DND-41 (cell line): Measurements from ENCODE around the gene CSRP1.

Experiments used
- ATAC-seq: fragments of 200-7000 bp; cut with Tn5 transposase; 3 replicates; pipeline ENCODE4 v1.9.1; 2021; ENCODE audit warnings: low read depth; ENCODE audit not compliant: insufficient read depth
- DNase-seq: peaks from one replicate; pipeline ENCODE4 v3.0.0-alpha.2; 2020
- H2AFZ ChIP-seq: 2 replicates; pipeline ENCODE4 v1.6.0; 2012; ENCODE audit warnings: low read depth, low read length
- H3K27ac ChIP-seq: 2 replicates; pipeline ENCODE4 v1.5.1; 2012; ENCODE audit warnings: low read length, inconsistent platforms
- H3K27me3 ChIP-seq: fragments of 200-600 bp; sonication (generic); 2 replicates; pipeline ENCODE4 v1.6.0; 2012; ENCODE audit warnings: low read length, mild to moderate bottlenecking, inconsistent platforms; ENCODE audit not compliant: insufficient read depth, poor library complexity
- H3K36me3 ChIP-seq: 2 replicates; pipeline ENCODE4 v1.5.1; 2012; ENCODE audit warnings: low read length, inconsistent platforms; ENCODE audit not compliant: insufficient read depth
- H3K4me1 ChIP-seq: 2 replicates; pipeline ENCODE4 v1.5.1; 2012; ENCODE audit warnings: mild to moderate bottlenecking, low read length; ENCODE audit not compliant: insufficient read depth
- H3K4me2 ChIP-seq: 2 replicates; pipeline ENCODE4 v1.6.0; 2012; ENCODE audit warnings: mild to moderate bottlenecking, moderate library complexity, low read length, inconsistent platforms; ENCODE audit not compliant: insufficient read depth
- H3K4me3 ChIP-seq, 2 experiments: fragments of 200-600 bp in 1 of 2; shearing (Covaris generic) in 1 of 2; 2 replicates each; pipeline ENCODE4 v1.5.1; 2012 to 2016; ENCODE audit warnings: inconsistent platforms in 2 of 2, low read length in 2 of 2, mild to moderate bottlenecking in 2 of 2, low read depth in 1 of 2, moderate library complexity in 1 of 2
- H3K79me2 ChIP-seq: 2 replicates; pipeline ENCODE4 v1.6.0; 2012; ENCODE audit warnings: low read length, inconsistent platforms; ENCODE audit not compliant: insufficient read depth
- H3K9ac ChIP-seq: 2 replicates; pipeline ENCODE4 v1.6.0; 2012; ENCODE audit warnings: low read depth, mild to moderate bottlenecking, inconsistent platforms, low read length, moderate library complexity
- H3K9me3 ChIP-seq: 2 replicates; pipeline ENCODE4 v1.5.1; 2012; ENCODE audit warnings: low read length, moderate library complexity, mild to moderate bottlenecking, inconsistent platforms; ENCODE audit not compliant: insufficient read depth, severe bottlenecking
- H4K20me1 ChIP-seq: 2 replicates; pipeline ENCODE4 v1.6.0; 2012; ENCODE audit warnings: low read length; ENCODE audit not compliant: insufficient read depth
- CTCF ChIP-seq: IDR thresholded peaks from 2 replicates; pipeline ENCODE4 v1.5.1; 2012; ENCODE audit warnings: borderline replicate concordance, low read length, moderate library complexity, mild to moderate bottlenecking; ENCODE audit not compliant: poor library complexity, severe bottlenecking; ENCODE audit errors: extremely low read depth
- EZH2 ChIP-seq: IDR thresholded peaks from 3 replicates; pipeline ENCODE4 v1.6.1; 2012; ENCODE audit warnings: borderline replicate concordance, low read depth, mild to moderate bottlenecking, moderate library complexity, low read length, inconsistent platforms; ENCODE audit not compliant: severe bottlenecking

Gene CSRP1

GRCh38 chr1:201487742-201488141 lies 19.2 kb downstream of the CSRP1 start:
- ATAC-seq (no peak), DNase-seq (no peak)
- no peaks in the 10 kb centered on the region for H3K9me3 ChIP-seq
- H2AFZ ChIP-seq: no peak overlapping the region
- H3K36me3 ChIP-seq: peaks cover 70% of the 10 kb centered on the region
- H3K9ac ChIP-seq: no peak overlapping the region
- H3K4me1 ChIP-seq: no peaks in the 10 kb centered on the region
- H3K4me3 ChIP-seq: no peak overlapping the region
- H3K79me2 ChIP-seq: no peaks in the 10 kb centered on the region
- H4K20me1 ChIP-seq: peaks cover 3% of the 10 kb centered on the region; the same call in 1 of the 2 replicates
- TF ChIP-seq CTCF (no peak), EZH2 (no peak)
- H3K27ac ChIP-seq: no peak overlapping the region
- H3K4me2 ChIP-seq: no peak overlapping the region
- no peaks in the 10 kb centered on the region for H3K27me3 ChIP-seq

- TF ChIP-seq CTCF (no peak), EZH2 (no peak)
- Histone ChIP-seq H3K36me3 (peaks cover 72% of the 10 kb centered on the region), H3K4me2 (no peak overlapping the region), H3K9ac (no peak overlapping the region), H3K4me3 (no peak overlapping the region), H3K27ac (no peak overlapping the region), H3K4me1 (no peaks in the 10 kb centered on the region), H3K27me3 (no peaks in the 10 kb centered on the region), H2AFZ (no peak overlapping the region), H4K20me1 (peaks cover 8% of the 10 kb centered on the region), H3K79me2 (no peaks in the 10 kb centered on the region), H3K9me3 (no peaks in the 10 kb centered on the region)
- ATAC-seq (no peak), DNase-seq (no peak)
Measured at GRCh38 chr1:201486187-201486586, 20.7 kb downstream of the CSRP1 start.

GRCh38 chr1:201485184-201485774 lies 21.6 kb downstream of the CSRP1 start:
- TF ChIP-seq CTCF (no peak), EZH2 (no peak)
- H3K4me2 ChIP-seq: no peak overlapping the region
- H3K4me1 ChIP-seq: no peaks in the 10 kb centered on the region
- H3K36me3 ChIP-seq: peaks cover 71% of the 10 kb centered on the region
- DNase-seq: no peak
- no peak overlapping the region for H3K27ac ChIP-seq
- H4K20me1 ChIP-seq: peaks cover 8% of the 10 kb centered on the region
- H2AFZ ChIP-seq: no peak overlapping the region
- H3K27me3 ChIP-seq: no peaks in the 10 kb centered on the region
- H3K9me3 ChIP-seq: no peaks in the 10 kb centered on the region
- ATAC-seq: no peak
- H3K79me2 ChIP-seq: no peaks in the 10 kb centered on the region
- H3K4me3 ChIP-seq: no peak overlapping the region
- no peak overlapping the region for H3K9ac ChIP-seq
